Measurements from ENCODE around the gene CELA1. TPM values are rescaled to one million over a fixed set of nuclear protein-coding genes. Genes with fewer than 3 reads are reported as not detected.
"Not testable (repeated sequence)": the region's sequence is repeated elsewhere in the genome, so short reads cannot be mapped to it uniquely, and the experiment has no call there.

Gene CELA1
- total RNA-seq, 2 experiments from 2014 or later = 0.85 to 1.2 TPM

DNA sequence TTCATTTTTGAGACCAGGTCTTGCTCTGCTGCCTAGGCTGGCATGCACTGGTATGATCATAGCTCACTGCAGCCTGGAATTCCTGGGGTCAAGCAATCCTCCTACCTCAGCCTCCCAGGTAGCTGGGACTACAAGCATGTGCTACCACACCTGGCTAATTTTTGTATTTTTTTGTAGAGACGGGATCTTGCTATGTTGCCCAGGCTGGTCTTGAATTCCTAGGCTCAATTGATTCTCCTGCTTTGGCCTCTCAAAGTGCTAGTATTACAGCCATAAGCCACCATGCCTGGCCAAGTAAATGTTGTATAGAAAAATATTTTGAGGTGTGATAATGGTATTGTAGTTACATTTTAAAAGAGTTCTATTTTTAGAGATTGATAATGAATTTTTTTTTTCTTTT lies 35.1 kb downstream of the CELA1 start:
- no peak for DNase-seq
- Histone ChIP-seq H3K27ac (ENCODE audit: low read depth in 1 of 2, low read length in 2 of 2) (no peak overlapping the region), H3K9me3 (ENCODE audit: control insufficient read depth in 1 of 2, insufficient read depth in 1 of 2, low read length in 2 of 2) (no peaks in the 10 kb centered on the region), H3K27me3 (ENCODE audit: control insufficient read depth in 1 of 2, insufficient read depth in 2 of 2, low read length in 2 of 2) (no peaks in the 10 kb centered on the region), H3K4me1 (ENCODE audit: insufficient read depth, low read length) (peaks cover 81% of the 10 kb centered on the region), H3K36me3 (ENCODE audit: insufficient read depth, low read length) (peaks cover 86% of the 10 kb centered on the region), H3K4me3 (ENCODE audit: low read length) (no peak overlapping the region)
- ATAC-seq (ENCODE audit: poor library complexity) = no peak
- Mint-ChIP-seq H3K36me3 (ENCODE audit: low read depth) (peaks cover 86% of the 10 kb centered on the region), H3K9me3 (no peaks in the 10 kb centered on the region), H3K4me3 (no peak overlapping the region), H3K27me3 (no peaks in the 10 kb centered on the region), H3K27ac (peak overlapping the region; percentile 80), H3K4me1 (ENCODE audit: low read depth) (peaks cover 72% of the 10 kb centered on the region)
- TF ChIP-seq CTCF (IDR thresholded peaks at IDR 0.05) = no peak
- ChIA-PET POLR2A (interaction anchor here (1.6 to 5.5 kb wide), 2 partner anchors 10 to 30 kb away, joined by 7 to 66 read pairs; partner anchors contain the start of gene BIN2), CTCF (interaction anchor here (0.7 to 1.3 kb wide), 2 partner anchors 16 to 30 kb away, joined by 3 to 5 read pairs; no protein-coding TSS in a partner anchor)
- intact Hi-C loops (cut with DNase I, micrococcal nuclease) = no loop called here

DNA sequence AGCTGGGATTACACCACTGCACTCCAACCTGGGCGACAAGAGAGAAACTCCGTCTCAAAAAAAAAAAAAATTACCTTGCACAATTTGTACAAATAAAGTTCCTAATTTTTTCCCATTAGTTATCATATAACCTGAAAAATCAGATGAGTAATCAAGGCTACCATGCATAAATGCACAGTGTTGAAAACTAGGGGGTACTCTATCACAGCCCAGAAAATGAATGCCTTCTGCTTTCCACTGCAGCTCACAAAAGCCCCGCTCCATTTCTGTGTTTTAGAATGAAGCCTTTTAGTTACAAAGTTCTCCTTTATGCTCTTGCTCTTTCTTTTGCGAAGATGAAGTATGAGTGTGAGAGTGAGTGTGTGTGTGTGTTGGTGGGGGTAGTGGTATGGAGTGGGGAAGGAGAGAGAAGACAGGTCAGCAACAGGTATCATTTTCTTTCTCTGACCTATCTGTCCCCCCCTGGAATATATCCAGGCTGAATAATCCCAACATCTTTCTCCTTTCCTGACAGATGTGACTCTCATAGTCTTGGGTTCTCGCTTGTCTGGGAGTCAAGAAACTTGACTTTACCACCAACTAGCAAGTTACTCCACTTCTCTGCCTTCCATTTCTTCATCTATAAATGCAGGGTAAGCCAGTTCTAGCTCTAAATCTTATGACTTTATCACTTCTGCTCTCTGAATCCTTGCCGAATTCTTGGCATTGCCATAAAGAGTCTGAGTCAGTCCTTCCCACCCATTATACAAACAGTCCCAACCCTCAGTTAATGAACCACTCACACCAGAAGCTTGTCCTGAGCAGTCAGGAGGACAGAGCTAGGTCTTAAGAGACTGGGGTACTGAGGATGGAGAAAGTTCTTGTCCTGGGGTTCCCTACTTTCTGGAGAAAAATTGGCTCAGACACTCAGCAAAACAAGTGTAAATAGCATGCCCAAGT lies 38.6 kb downstream of the CELA1 start:
- no peaks in the 10 kb centered on the region for H3K27me3 Mint-ChIP-seq
- TF ChIP-seq CTCF (IDR thresholded peaks at IDR 0.05) = peak; percentile 17
- H3K36me3 ChIP-seq (ENCODE audit: insufficient read depth, low read length) = peaks cover 91% of the 10 kb centered on the region
- ATAC-seq (ENCODE audit: poor library complexity) (peak; percentile 78), DNase-seq (peak in 3 of 14 experiments; percentile 19 to 31 (median 26))
- ChIA-PET POLR2A (interaction anchor here (0.6 to 5.5 kb wide), 7 partner anchors 13 to 88 kb away, joined by 3 to 66 read pairs (median 4); partner anchors contain the start of genes BIN2 and DAZAP2), CTCF (interaction anchor here (0.8 to 2.7 kb wide), 5 partner anchors 10 to 43 kb away, joined by 3 to 31 read pairs (median 4); no protein-coding TSS in a partner anchor)
- no peaks in the 10 kb centered on the region for H3K27me3 ChIP-seq (ENCODE audit: control insufficient read depth in 1 of 2, insufficient read depth in 2 of 2, low read length in 2 of 2)
- H3K9me3 Mint-ChIP-seq = no peaks in the 10 kb centered on the region
- H3K27ac Mint-ChIP-seq = peak overlapping the region; percentile 80
- no peak overlapping the region for H3K4me3 ChIP-seq (ENCODE audit: low read length)
- peaks cover 73% of the 10 kb centered on the region for H3K4me1 Mint-ChIP-seq (ENCODE audit: low read depth)
- peaks cover 84% of the 10 kb centered on the region for H3K36me3 Mint-ChIP-seq (ENCODE audit: low read depth)
- H3K4me1 ChIP-seq (ENCODE audit: insufficient read depth, low read length) = peaks cover 55% of the 10 kb centered on the region
- peak overlapping the region; percentile 2 to 27 for H3K27ac ChIP-seq (ENCODE audit: low read depth in 1 of 2, low read length in 2 of 2)
- no peaks in the 10 kb centered on the region for H3K9me3 ChIP-seq (ENCODE audit: control insufficient read depth in 1 of 2, insufficient read depth in 1 of 2, low read length in 2 of 2)
- no peak overlapping the region for H3K4me3 Mint-ChIP-seq
- intact Hi-C loops (cut with DNase I, micrococcal nuclease) = loop anchor here (1.0 to 2.0 kb wide), 2 partner anchors 33 kb away; no protein-coding TSS in a partner anchor

GRCh38 chr12:51306507-51306906 lies 40.0 kb downstream of the CELA1 start:
- no peak overlapping the region for H3K4me3 Mint-ChIP-seq
- H3K27ac Mint-ChIP-seq = peak overlapping the region; percentile 63
- H3K9me3 ChIP-seq (ENCODE audit: control insufficient read depth in 1 of 2, insufficient read depth in 1 of 2, low read length in 2 of 2) = no peaks in the 10 kb centered on the region
- CTCF ChIA-PET = interaction anchor here (1.5 to 2.7 kb wide), 2 partner anchors 34 to 37 kb away, joined by 3 to 31 read pairs; no protein-coding TSS in a partner anchor
- H3K27me3 ChIP-seq (ENCODE audit: control insufficient read depth in 1 of 2, insufficient read depth in 2 of 2, low read length in 2 of 2) = no peaks in the 10 kb centered on the region
- H3K9me3 Mint-ChIP-seq = no peaks in the 10 kb centered on the region
- peaks cover 67% of the 10 kb centered on the region for H3K4me1 Mint-ChIP-seq (ENCODE audit: low read depth)
- intact Hi-C loops (cut with DNase I, micrococcal nuclease) = no loop called here
- TF ChIP-seq CTCF (IDR thresholded peaks at IDR 0.05) = no peak
- H3K27ac ChIP-seq (ENCODE audit: low read depth in 1 of 2, low read length in 2 of 2) = no peak overlapping the region
- no peaks in the 10 kb centered on the region for H3K27me3 Mint-ChIP-seq
- POLR2A ChIA-PET = interaction anchor here (5.5 kb wide), 1 partner anchor 15 kb away, joined by 66 read pairs; the partner anchor contains the start of gene BIN2
- H3K36me3 Mint-ChIP-seq (ENCODE audit: low read depth) = peaks cover 84% of the 10 kb centered on the region
- ATAC-seq (ENCODE audit: poor library complexity) (no peak), DNase-seq (no peak)
- H3K36me3 ChIP-seq (ENCODE audit: insufficient read depth, low read length) = peaks cover 93% of the 10 kb centered on the region
- peaks cover 47% of the 10 kb centered on the region for H3K4me1 ChIP-seq (ENCODE audit: insufficient read depth, low read length)
- H3K4me3 ChIP-seq (ENCODE audit: low read length) = no peak overlapping the region

GRCh38 chr12:51300768-51301167 lies 45.7 kb downstream of the CELA1 start:
- H3K27me3 Mint-ChIP-seq; DNase-seq; H3K9me3 ChIP-seq (ENCODE audit: control insufficient read depth in 1 of 2, insufficient read depth in 1 of 2, low read length in 2 of 2); intact Hi-C loops (cut with DNase I, micrococcal nuclease); H3K9me3 Mint-ChIP-seq; CTCF ChIA-PET; ATAC-seq (ENCODE audit: poor library complexity); H3K27ac ChIP-seq (ENCODE audit: low read depth in 1 of 2, low read length in 2 of 2); H3K4me3 Mint-ChIP-seq; H3K27me3 ChIP-seq (ENCODE audit: control insufficient read depth in 1 of 2, insufficient read depth in 2 of 2, low read length in 2 of 2); H3K4me1 ChIP-seq (ENCODE audit: insufficient read depth, low read length); H3K4me3 ChIP-seq (ENCODE audit: low read length); POLR2A ChIA-PET: not testable (repeated sequence)
- H3K36me3 Mint-ChIP-seq (ENCODE audit: low read depth) = peaks cover 85% of the 10 kb centered on the region
- H3K4me1 Mint-ChIP-seq (ENCODE audit: low read depth) = peaks cover 17% of the 10 kb centered on the region
- H3K36me3 ChIP-seq (ENCODE audit: insufficient read depth, low read length) = peaks cover 95% of the 10 kb centered on the region
- peak overlapping the region; percentile 59 for H3K27ac Mint-ChIP-seq
